Measurements from ENCODE around the gene SAP30BP.

SAP30BP gene

GRCh38 chr17:75629157-75629556 is 38.0 kb upstream of the SAP30BP start:
- no peak for TF ChIP-seq CTCF (IDR thresholded peaks at IDR 0.05; ENCODE audit: extremely low read depth, missing control alignments)
- DNase-seq (ENCODE audit: low spot score): no peak

GRCh38 chr17:75630071-75630917 is 36.8 kb upstream of the SAP30BP start:
- DNase-seq (ENCODE audit: low spot score): no peak
- TF ChIP-seq CTCF (IDR thresholded peaks at IDR 0.05; ENCODE audit: extremely low read depth, missing control alignments): no peak

GRCh38 chr17:75631353-75631752 is 35.8 kb upstream of the SAP30BP start:
- no peak for TF ChIP-seq CTCF (IDR thresholded peaks at IDR 0.05; ENCODE audit: extremely low read depth, missing control alignments)
- DNase-seq (ENCODE audit: low spot score): no peak

DNA sequence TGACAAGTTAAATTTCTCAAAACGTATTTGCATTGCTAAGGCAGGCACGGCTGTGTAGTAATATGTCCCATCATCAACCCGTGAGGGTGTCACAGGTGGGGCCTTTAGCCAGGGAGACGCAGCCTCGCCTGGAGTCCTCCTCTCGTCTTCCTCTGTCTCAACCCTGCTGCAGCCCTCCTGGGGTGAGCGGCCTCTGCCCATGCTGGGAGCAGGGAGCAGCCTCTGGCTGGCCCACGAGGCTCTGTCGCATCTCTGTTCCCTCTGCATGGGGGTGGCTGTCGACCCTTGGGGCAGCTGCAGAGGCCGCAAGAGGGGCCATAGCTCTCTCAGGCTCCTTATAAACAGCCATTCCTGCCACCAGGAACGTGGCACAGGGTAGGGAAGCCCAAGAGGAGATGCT is 34.7 kb upstream of the SAP30BP start:
- DNase-seq (ENCODE audit: low spot score): peak; percentile 38
- no peak for TF ChIP-seq CTCF (IDR thresholded peaks at IDR 0.05; ENCODE audit: extremely low read depth, missing control alignments)

DNA sequence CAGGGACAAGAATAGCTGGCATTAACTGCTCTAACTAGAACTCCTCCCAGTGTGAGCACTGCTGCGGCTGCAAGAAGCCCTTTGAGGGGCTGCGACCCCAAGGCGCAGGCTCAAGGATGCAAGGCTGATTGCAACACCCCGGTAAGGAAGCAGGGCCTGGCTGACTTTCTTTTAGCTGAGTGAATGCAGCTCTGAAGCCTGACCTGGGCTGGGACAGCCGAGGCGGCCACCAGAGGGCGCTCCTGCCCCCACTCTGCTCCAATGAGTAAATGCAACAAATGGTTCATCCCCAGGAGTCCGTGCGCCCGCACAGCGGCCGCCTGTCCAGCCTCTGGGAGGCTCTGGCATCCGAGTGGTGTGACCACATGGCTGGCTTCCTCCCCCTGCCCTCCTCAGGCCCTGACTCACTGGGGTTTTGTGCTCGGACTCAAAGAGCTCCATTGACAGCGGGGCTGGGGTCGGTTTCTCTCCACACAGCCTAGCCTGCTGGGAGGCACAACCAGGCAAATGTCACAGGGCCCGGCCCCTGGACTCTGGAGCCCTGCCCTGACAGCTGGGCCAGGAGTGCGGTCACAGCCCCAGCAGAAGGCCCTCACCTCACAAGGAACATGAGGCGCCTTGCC is 34.2 kb upstream of the SAP30BP start, which contains the start of gene SMIM5:
Gene SMIM5 (plus strand): TSS at position 572 of the 623 bp plus-strand sequence. CDS start 6,768 bp downstream, outside the sequence.
- DNase-seq (ENCODE audit: low spot score): peak; percentile 95
- TF ChIP-seq CTCF (IDR thresholded peaks at IDR 0.05; ENCODE audit: extremely low read depth, missing control alignments): peak; percentile 94

GRCh38 chr17:75633486-75634375 is 33.4 kb upstream of the SAP30BP start:
- peak; percentile 83 for DNase-seq (ENCODE audit: low spot score)
- TF ChIP-seq CTCF (IDR thresholded peaks at IDR 0.05; ENCODE audit: extremely low read depth, missing control alignments): peak; percentile 58
